OCI-LY7 (cell line): ENCODE data around the gene MIAT.

Source experiments
- EZH2phosphoT487 ChIP-seq: fragments of 200-600 bp; sonication (generic); IDR thresholded peaks from 2 replicates; pipeline ENCODE4 v1.6.1; 2018; ENCODE audit warnings: low read depth, borderline replicate concordance, mild to moderate bottlenecking, mixed run types, antibody characterized with exemption, low read length, moderate library complexity, mixed read lengths
- TF ChIP-seq, protein P1 (sequence below): fragments of 200-600 bp; sonication (generic); conservative IDR thresholded peaks from 2 replicates; pipeline ENCODE4 v1.5.1; 2014; ENCODE audit warnings: mild to moderate bottlenecking, antibody characterized with exemption, low read length, moderate library complexity, mixed read lengths

DNA sequence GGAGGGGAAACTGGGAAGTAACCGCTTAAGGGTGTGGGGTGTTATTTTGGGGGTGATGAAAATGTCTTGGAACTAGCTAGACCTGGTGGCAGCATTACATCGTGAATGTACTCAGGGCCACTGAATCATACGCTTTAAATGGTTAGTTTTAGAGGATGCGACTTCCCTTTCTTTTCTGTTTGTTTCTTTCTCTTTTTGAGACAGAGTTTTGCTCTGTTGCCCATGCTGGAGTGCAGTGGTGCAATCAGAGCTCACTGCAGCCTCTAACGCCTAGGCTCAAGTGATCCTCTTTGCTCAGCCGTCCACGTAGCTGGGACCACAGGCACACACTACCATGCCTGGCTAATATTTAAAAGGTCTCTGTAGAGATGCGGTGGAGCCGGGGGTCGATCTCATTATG is 5.6 kb upstream of the MIAT start:
- TF ChIP-seq, protein P1, sequence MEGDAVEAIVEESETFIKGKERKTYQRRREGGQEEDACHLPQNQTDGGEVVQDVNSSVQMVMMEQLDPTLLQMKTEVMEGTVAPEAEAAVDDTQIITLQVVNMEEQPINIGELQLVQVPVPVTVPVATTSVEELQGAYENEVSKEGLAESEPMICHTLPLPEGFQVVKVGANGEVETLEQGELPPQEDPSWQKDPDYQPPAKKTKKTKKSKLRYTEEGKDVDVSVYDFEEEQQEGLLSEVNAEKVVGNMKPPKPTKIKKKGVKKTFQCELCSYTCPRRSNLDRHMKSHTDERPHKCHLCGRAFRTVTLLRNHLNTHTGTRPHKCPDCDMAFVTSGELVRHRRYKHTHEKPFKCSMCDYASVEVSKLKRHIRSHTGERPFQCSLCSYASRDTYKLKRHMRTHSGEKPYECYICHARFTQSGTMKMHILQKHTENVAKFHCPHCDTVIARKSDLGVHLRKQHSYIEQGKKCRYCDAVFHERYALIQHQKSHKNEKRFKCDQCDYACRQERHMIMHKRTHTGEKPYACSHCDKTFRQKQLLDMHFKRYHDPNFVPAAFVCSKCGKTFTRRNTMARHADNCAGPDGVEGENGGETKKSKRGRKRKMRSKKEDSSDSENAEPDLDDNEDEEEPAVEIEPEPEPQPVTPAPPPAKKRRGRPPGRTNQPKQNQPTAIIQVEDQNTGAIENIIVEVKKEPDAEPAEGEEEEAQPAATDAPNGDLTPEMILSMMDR, result no peak
- TF ChIP-seq EZH2phosphoT487, result no peak
